OCI-LY7 (cell line): ENCODE measurements around the gene ELOVL4. TPM values are rescaled to one million over a fixed set of nuclear protein-coding genes. Genes with fewer than 3 reads are reported as not detected.

Source experiments
- BruUV-seq: library from RNA; stranded (reverse); fragments of 400-500 nt; replicated peaks from 2 replicates; lab custom pipeline; 2021; lab: Mats Ljungman, UMichigan
- CTCF ChIA-PET: fragments of 300-600 bp; sonication (Branson Sonifier 250); formaldehyde crosslinking; loops from one replicate; lab custom pipeline; 2022; ENCODE audit warnings: antibody characterized with exemption; ENCODE audit not compliant: unreplicated experiment; lab: Charles Lee
- POLR2A ChIA-PET: fragments of 300-600 bp; sonication (Branson Sonifier 250); formaldehyde crosslinking; loops from one replicate; lab custom pipeline; 2022; ENCODE audit warnings: antibody characterized with exemption; lab: Charles Lee
- DNase-seq: peaks from one replicate; pipeline ENCODE4 v3.0.0-alpha.2; 2015; ENCODE audit warnings: low spot score
- H2AFZ ChIP-seq: fragments of 200-600 bp; sonication (generic), shearing (Covaris generic); 2 replicates; pipeline ENCODE4 v1.6.1; 2014; ENCODE audit warnings: mild to moderate bottlenecking, antibody characterized with exemption, low read length, moderate library complexity
- H3K27ac ChIP-seq: fragments of 200-600 bp; sonication (generic); 2 replicates; pipeline ENCODE4 v1.5.1; 2014; ENCODE audit warnings: mixed run types, low read depth, mild to moderate bottlenecking, moderate library complexity, low read length, inconsistent platforms; ENCODE audit not compliant: poor library complexity, severe bottlenecking
- H3K36me3 ChIP-seq: fragments of 200-600 bp; sonication (generic); 2 replicates; pipeline ENCODE4 v1.6.1; 2014; ENCODE audit warnings: mild to moderate bottlenecking, antibody characterized with exemption, low read length, moderate library complexity, mixed read lengths; ENCODE audit not compliant: insufficient read depth
- H3K4me1 ChIP-seq: fragments of 200-600 bp; sonication (generic); 2 replicates; pipeline ENCODE4 v1.5.1; 2014; ENCODE audit warnings: mild to moderate bottlenecking, low read length; ENCODE audit not compliant: insufficient read depth, poor library complexity, severe bottlenecking
- H3K4me2 ChIP-seq: fragments of 200-600 bp; sonication (generic); 2 replicates; pipeline ENCODE4 v1.6.1; 2014; ENCODE audit warnings: mild to moderate bottlenecking, low read length
- H3K4me3 ChIP-seq: fragments of 200-600 bp; sonication (generic); 2 replicates; pipeline ENCODE4 v1.5.1; 2014; ENCODE audit warnings: mild to moderate bottlenecking, low read depth, low read length; ENCODE audit not compliant: poor library complexity, severe bottlenecking
- H3K79me2 ChIP-seq: fragments of 200-600 bp; sonication (generic); 2 replicates; pipeline ENCODE4 v1.6.1; 2016; ENCODE audit warnings: low read depth, mild to moderate bottlenecking, low read length, moderate library complexity, mixed read lengths; ENCODE audit not compliant: insufficient read depth
- H3K9me2 ChIP-seq: fragments of 200-600 bp; sonication (generic); 2 replicates; pipeline ENCODE4 v1.6.1; 2016; ENCODE audit warnings: mild to moderate bottlenecking, low read length, mixed read lengths; ENCODE audit not compliant: insufficient read depth
- H3K9me3 ChIP-seq: fragments of 200-600 bp; sonication (generic); 2 replicates; pipeline ENCODE4 v1.6.1; 2014; ENCODE audit warnings: mild to moderate bottlenecking, mixed run types, low read length, mixed read lengths
- H4K20me1 ChIP-seq: fragments of 200-600 bp; sonication (generic); 2 replicates; pipeline ENCODE4 v1.6.1; 2014; ENCODE audit warnings: mild to moderate bottlenecking, antibody characterized with exemption, low read length, moderate library complexity, mixed read lengths; ENCODE audit not compliant: insufficient read depth
- EZH2phosphoT487 ChIP-seq: fragments of 200-600 bp; sonication (generic); IDR thresholded peaks from 2 replicates; pipeline ENCODE4 v1.6.1; 2018; ENCODE audit warnings: low read depth, borderline replicate concordance, mild to moderate bottlenecking, mixed run types, antibody characterized with exemption, low read length, moderate library complexity, mixed read lengths
- intact Hi-C: fragments of 100-400 bp; cut with micrococcal nuclease; formaldehyde crosslinking; loops from one replicate; pipeline ENCODE4 v1.10.0; 2022; ENCODE audit not compliant: unreplicated experiment
- total RNA-seq, 2 experiments: library from RNA; depleted of rRNA in 1 of 2; stranded (reverse); fragments of >200 nt in 1 of 2; shearing (Covaris generic) in 1 of 2; gene quantifications; 2 replicates each; pipeline ENCODE4 v1.2.3, GENCODE V29; 2014 to 2022
- TF ChIP-seq, protein P1 (sequence below): fragments of 200-600 bp; sonication (generic); conservative IDR thresholded peaks from 2 replicates; pipeline ENCODE4 v1.5.1; 2014; ENCODE audit warnings: mild to moderate bottlenecking, antibody characterized with exemption, low read length, moderate library complexity, mixed read lengths

ELOVL4 gene
- total RNA-seq, 2 experiments from 2014 or later, result not detected

DNA sequence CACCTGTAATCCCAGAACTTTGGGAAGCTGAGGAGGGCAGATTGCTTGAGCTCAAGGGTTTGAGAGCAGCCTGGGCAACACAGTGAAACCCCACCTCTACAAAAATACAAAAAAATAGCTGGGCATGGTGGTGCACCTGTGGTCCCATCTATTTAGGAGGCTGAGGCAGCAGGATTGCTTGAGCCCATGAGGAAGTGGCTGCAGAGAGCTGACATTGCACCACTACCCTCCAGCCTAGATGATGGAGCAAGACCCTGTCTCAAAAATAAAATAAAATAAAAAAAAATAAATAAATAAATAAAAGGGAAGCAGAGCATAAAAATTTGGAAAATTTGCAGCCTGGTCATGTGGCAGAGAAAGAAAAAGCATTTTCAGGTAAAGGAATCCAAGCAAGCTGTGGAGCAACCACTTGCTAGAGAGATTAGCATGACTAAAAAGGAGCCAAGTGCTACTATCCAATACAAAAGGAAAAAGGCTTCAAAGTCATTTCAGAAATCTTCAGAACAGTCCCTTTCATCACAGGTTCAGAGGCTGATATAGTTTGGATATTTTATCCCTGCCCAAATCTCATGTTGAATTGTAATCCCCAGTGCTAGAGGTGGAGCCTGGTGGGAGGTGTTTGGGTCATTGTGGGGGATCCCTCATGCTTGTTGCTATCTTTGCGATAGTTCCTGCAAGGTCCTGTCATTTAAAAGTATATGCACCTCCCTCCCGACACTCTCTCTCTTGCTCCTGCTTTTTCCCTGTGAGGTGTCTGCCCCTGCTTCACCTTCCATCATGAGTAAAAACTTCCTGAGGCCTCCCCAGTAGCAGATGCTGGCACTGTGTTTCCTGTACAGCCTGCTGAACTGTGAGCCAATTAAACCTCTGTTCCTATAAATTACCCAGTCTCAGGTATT lies 45.9 kb upstream of the ELOVL4 start:
- H3K9me3 ChIP-seq, result no peaks in the 10 kb centered on the region
- CTCF ChIA-PET, result no interaction called here
- no peaks in the 10 kb centered on the region for H4K20me1 ChIP-seq
- H3K79me2 ChIP-seq, result no peaks in the 10 kb centered on the region
- DNase-seq, result no peak
- no peaks in the 10 kb centered on the region for H3K4me1 ChIP-seq
- H3K4me3 ChIP-seq, result no peak overlapping the region
- H3K9me2 ChIP-seq, result no peaks in the 10 kb centered on the region
- H3K27ac ChIP-seq, result no peak overlapping the region
- no peak overlapping the region for H2AFZ ChIP-seq
- intact Hi-C loops, result no loop called here
- TF ChIP-seq EZH2phosphoT487, result no peak
- TF ChIP-seq, protein P1, sequence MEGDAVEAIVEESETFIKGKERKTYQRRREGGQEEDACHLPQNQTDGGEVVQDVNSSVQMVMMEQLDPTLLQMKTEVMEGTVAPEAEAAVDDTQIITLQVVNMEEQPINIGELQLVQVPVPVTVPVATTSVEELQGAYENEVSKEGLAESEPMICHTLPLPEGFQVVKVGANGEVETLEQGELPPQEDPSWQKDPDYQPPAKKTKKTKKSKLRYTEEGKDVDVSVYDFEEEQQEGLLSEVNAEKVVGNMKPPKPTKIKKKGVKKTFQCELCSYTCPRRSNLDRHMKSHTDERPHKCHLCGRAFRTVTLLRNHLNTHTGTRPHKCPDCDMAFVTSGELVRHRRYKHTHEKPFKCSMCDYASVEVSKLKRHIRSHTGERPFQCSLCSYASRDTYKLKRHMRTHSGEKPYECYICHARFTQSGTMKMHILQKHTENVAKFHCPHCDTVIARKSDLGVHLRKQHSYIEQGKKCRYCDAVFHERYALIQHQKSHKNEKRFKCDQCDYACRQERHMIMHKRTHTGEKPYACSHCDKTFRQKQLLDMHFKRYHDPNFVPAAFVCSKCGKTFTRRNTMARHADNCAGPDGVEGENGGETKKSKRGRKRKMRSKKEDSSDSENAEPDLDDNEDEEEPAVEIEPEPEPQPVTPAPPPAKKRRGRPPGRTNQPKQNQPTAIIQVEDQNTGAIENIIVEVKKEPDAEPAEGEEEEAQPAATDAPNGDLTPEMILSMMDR, result no peak
- BruUV-seq, result no TSS peak
- POLR2A ChIA-PET, result interaction anchor here (0.6 kb wide), 1 partner anchor 38 kb away, joined by 4 read pairs; no protein-coding TSS in a partner anchor
- no peaks in the 10 kb centered on the region for H3K36me3 ChIP-seq
- H3K4me2 ChIP-seq, result no peak overlapping the region

DNA sequence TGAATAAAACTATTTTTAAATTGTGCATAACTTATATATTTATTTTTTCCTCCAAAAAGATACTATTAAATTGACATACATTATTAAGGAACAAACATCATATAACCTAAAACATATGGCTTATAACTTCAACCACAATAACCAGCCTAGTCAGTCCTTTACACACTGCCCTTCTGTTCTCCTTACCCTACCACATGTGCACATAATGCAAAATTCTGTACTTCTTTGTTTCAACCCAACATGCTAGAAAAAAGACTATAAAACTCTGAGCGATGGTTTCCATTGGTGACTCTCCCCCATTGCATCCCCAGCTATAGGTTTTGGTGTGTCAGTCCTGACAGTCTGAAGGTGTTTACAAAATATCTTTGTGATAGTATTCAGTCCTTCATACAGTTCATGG lies 42.3 kb upstream of the ELOVL4 start:
- intact Hi-C loops, result no loop called here
- H3K9me2 ChIP-seq, result no peaks in the 10 kb centered on the region
- CTCF ChIA-PET, result no interaction called here
- H3K4me3 ChIP-seq, result no peak overlapping the region
- H3K36me3 ChIP-seq, result no peaks in the 10 kb centered on the region
- no peaks in the 10 kb centered on the region for H3K79me2 ChIP-seq
- H3K4me2 ChIP-seq, result no peak overlapping the region
- H3K27ac ChIP-seq, result no peak overlapping the region
- H3K4me1 ChIP-seq, result no peaks in the 10 kb centered on the region
- no peak overlapping the region for H2AFZ ChIP-seq
- no peak for DNase-seq
- no peaks in the 10 kb centered on the region for H4K20me1 ChIP-seq
- no TSS peak for BruUV-seq
- POLR2A ChIA-PET, result interaction anchor here (0.9 kb wide), 1 partner anchor 45 kb away, joined by 3 read pairs; no protein-coding TSS in a partner anchor
- TF ChIP-seq, protein P1, result no peak
- TF ChIP-seq EZH2phosphoT487, result no peak
- H3K9me3 ChIP-seq, result no peaks in the 10 kb centered on the region

DNA sequence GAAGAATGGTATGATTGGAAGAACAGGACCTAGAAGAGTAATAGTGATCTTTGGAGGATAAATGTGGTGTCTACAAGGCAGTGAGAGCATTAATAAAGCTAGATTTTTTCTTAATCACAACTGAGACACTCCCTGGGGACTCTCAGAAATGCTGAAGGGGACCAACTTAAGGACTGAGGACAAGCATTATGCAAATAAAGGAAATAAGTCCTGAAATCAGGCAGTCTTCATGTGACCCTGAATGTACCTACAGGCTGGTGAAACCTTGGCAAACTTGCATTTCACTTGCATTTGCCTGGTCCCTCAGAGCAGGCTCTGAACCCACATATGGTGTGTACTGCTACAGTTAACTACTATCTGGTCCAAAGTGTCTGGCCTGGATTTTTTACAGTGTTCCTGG lies 37.8 kb upstream of the ELOVL4 start:
- Histone ChIP-seq H3K4me1 (no peaks in the 10 kb centered on the region), H3K79me2 (no peaks in the 10 kb centered on the region), H3K27ac (no peak overlapping the region), H3K9me3 (no peaks in the 10 kb centered on the region), H2AFZ (no peak overlapping the region), H3K4me2 (no peak overlapping the region), H4K20me1 (no peaks in the 10 kb centered on the region), H3K9me2 (no peaks in the 10 kb centered on the region), H3K4me3 (no peak overlapping the region), H3K36me3 (no peaks in the 10 kb centered on the region)
- TF ChIP-seq, protein P1, result no peak
- TF ChIP-seq EZH2phosphoT487, result no peak
- no TSS peak for BruUV-seq
- CTCF ChIA-PET, result no interaction called here
- intact Hi-C loops, result no loop called here
- DNase-seq, result no peak
- POLR2A ChIA-PET, result interaction anchor here (1.4 kb wide), 1 partner anchor 11 kb away, joined by 4 read pairs; no protein-coding TSS in a partner anchor
